Right ventricle myocardium superior (tissue), 1 donor: ENCODE measurements around the gene ATP5IF1. TPM values are rescaled to one million over a fixed set of nuclear protein-coding genes. Genes with fewer than 3 reads are reported as not detected.

Experiments
- ATAC-seq: fragments of 200-7000 bp; cut with Tn5 transposase; one replicate; pipeline ENCODE4 v1.9.1; 2020; ENCODE audit warnings: mild to moderate bottlenecking; ENCODE audit not compliant: poor library complexity
- DNase-seq: peaks from one replicate; pipeline ENCODE4 v3.0.0-alpha.2; 2020
- intact Hi-C: fragments of 100-400 bp; cut with DNase I; formaldehyde crosslinking; loops from one replicate; pipeline ENCODE4 v1.11.2; 2022
- long read RNA-seq: library from polyadenylated mRNA; unstranded; transcript quantifications from one replicate; pipeline ENCODE4 v2.0.0, GENCODE V29; 2021
- total RNA-seq: library from RNA; stranded (reverse); fragmentation: NEBNext Ultra II Directional; extraction: Animal tissue kit (Norgen Biotek cat#: 25700); gene quantifications from one replicate; pipeline ENCODE4 v1.2.1, GENCODE V29; 2021
- donor health status: DM: no; HTN: yes; CAD: no; lungs with severe emphysema.

ATP5IF1 gene
- 358 TPM for total RNA-seq
- long read RNA-seq, transcript ATP5IF1-201 (3 exons, 494 nt): major isoform, 130 of 160 reads
- long read RNA-seq, transcript ATP5IF1-202 (2 exons, 1,855 nt): minor isoform, 9 of 160 reads
- long read RNA-seq, partial matches to known transcripts: 15 of 160 reads
- long read RNA-seq, other reads (novel, unspliced or antisense): 3 of 160 reads

DNA sequence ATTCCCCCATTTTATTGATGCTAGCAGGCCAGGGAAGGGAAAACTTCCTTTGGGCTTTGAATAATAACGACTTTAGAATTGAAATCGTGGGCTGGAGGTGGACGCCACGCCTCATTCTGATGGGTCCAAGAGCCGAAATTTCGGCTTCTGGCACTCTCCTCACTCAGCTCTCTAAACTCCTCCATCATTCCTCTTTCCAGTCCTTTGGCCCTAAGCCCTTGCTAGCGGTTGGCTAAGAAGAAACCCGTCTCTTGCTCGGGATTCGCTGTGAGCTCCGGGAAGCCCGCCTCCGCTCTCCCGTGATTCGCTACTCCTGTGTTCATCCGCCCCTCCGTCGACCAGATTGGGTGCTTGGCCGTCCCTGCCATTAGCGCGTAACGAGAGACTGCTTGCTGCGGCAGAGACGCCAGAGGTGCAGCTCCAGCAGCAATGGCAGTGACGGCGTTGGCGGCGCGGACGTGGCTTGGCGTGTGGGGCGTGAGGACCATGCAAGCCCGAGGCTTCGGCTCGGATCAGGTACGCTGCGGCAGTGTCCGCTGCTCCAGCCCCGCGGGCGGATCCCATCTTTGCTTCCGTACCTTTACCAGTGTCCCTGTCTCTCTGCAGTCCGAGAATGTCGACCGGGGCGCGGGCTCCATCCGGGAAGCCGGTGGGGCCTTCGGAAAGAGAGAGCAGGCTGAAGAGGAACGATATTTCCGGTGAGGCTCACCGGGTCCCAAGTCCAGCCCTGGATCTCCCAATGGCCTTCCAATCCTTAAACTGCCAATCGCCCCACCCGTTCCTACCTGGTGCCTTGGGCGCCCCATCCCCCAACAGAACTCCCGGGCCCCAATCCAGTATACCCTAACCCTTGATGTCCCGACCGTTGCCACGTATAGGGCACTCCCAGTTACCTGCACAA lies at the start of gene ATP5IF1:
Gene ATP5IF1 (plus strand): TSS at position 370 of the 901 bp plus-strand sequence. CDS start 60 bp downstream, at position 430.
- peak; percentile 93 for ATAC-seq
- intact Hi-C loops: no loop called here
- peak; percentile 98 for DNase-seq

DNA sequence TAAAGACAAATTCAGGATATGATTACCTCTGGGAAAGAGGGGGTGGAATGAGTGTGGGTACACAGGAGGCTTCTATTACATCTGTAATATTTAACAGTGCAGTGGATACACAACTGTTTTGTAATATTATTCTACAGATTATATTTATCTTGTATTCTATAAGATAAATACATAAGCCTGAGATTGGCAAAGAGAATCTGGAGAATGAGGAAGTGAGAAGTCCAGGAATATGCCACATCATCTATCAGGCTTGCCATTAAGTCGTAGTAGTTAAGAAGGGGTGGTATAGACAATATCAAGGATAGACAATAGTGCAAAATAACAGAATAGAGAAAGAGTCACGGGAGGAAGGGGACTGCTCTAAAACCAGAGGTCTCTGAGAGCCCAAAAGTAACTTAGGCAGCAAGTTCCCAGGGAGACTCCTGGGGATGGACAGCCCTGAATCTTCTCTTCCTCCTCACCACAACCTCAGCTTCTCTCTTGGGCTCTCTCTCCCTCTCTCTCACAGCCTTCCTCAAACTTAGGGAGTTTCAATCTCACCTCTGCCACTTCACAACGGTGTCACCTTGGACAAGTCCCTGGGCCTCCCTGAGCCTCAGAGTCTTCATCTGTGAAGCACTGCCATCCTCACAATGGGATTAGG lies 45.5 kb upstream of the ATP5IF1 start:
- DNase-seq (no peak), ATAC-seq (no peak)
- intact Hi-C loops: no loop called here

GRCh38 chr1:28190996-28191645 lies 44.8 kb upstream of the ATP5IF1 start:
- intact Hi-C loops: no loop called here
- no peak for DNase-seq
- no peak for ATAC-seq

DNA sequence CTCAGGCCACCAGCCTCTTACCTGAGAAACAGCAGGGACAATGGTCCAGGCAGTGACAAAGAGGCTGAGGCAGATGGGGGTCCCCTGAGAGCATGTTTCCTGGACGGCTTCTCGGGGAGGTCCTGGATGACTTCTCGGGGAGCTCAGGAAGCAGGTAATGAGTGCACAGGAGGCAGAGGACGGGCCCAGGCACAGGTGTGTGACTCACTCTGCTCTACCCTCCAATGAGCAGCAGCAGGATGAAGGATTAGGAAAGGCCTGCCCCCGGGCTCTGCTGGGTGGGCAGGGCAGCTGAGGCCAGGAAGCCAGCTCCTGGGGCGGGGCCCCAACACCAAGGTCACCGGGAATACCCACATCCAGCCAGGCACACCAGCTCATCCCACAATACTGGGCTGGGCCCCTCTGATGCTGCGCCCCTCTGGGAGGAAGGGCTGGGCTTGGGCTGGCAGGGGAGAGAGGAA lies 42.2 kb upstream of the ATP5IF1 start:
- no peak for DNase-seq
- ATAC-seq: no peak
- intact Hi-C loops: no loop called here

DNA sequence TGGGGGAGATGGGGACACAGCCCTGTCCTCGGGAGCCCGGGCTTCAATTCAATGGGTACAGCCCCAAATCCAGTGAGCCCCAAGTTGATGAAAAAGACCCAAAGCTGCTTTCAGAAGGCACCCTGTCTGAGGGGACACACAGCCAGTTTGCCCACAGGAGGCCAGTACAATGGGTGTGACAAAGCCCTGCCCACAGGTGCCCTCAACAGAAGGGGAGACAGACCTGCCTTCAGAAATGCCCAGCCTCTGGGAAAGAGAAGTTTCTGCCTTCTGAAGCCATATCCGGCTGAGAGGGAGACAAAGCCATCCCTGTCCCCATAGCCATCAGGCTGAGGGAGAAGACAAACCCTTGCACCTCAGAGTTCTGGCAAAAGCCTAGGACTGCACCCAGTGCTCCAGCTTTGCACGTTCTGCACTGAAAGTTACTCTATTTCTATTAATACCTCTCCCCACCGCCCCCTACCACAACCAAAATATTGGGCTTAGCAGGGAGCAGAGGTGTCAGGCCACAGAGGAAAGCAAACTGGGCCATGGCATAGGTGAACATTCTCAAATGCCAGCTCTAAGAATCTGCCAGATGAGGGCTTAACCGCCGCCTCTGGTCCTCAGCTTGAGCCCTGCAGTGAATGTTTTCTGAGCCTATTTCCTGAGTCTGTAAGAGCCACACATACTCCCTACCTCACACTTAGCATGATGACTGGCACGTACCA lies 41.4 kb upstream of the ATP5IF1 start:
- ATAC-seq: no peak
- intact Hi-C loops: no loop called here
- DNase-seq: no peak

DNA sequence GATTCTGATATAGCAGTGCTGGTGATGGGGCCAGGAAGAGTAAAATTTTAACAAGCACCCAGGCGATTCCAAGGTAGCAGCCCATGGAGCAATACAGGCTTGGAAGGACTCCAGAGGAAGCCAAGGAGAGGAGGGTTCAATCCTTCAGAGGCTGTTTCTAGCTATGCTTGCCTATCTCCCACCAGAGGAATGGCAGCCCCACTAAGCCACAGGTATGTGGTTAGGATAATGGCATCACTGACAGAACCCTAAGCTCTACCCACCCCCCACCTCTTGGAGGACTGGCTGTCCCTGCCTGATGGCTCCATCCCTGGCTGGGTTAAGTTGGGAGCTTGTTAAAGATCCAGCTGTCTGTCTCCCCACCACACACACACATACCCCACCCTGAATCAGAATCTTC lies 40.1 kb upstream of the ATP5IF1 start:
- no peak for ATAC-seq
- no peak for DNase-seq
- intact Hi-C loops: no loop called here

GRCh38 chr1:28196330-28196729 lies 39.6 kb upstream of the ATP5IF1 start:
- no peak for DNase-seq
- intact Hi-C loops: no loop called here
- ATAC-seq: no peak

GRCh38 chr1:28197682-28198415 lies 38.1 kb upstream of the ATP5IF1 start:
- no peak for ATAC-seq
- intact Hi-C loops: no loop called here
- DNase-seq: no peak

GRCh38 chr1:28199328-28200233 lies 36.3 kb upstream of the ATP5IF1 start:
- no peak for DNase-seq
- intact Hi-C loops: no loop called here
- no peak for ATAC-seq

DNA sequence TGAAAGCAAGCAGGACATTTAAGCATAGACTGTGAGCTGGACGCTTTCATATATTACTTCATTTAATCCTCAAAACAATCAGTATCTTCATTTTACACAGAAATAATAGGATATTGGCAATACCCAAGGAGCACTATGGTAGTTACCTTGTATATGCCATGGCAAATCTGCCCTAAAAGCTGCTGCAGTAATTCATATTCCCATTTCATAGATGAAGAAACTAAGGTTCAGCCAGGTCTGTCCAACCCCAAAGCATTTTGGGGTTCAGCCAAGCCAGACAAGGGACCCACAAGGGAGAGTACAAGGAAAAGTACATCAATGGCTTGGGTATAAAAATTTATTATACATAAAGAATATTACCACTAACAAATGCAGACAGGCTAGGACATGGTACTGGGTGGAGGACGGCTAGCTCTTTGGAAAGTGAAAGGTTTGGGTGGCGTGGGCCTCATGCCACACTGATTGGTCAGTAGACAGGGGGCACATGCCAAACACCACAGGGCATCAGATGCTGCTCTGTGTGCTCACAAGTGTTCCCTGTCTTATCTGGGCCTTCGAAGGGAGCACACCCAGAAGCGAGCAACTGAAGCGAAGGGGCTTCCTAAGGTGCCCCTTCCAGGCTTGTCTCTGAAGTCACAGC lies 35.6 kb upstream of the ATP5IF1 start:
- ATAC-seq (no peak), DNase-seq (no peak)
- intact Hi-C loops: no loop called here

DNA sequence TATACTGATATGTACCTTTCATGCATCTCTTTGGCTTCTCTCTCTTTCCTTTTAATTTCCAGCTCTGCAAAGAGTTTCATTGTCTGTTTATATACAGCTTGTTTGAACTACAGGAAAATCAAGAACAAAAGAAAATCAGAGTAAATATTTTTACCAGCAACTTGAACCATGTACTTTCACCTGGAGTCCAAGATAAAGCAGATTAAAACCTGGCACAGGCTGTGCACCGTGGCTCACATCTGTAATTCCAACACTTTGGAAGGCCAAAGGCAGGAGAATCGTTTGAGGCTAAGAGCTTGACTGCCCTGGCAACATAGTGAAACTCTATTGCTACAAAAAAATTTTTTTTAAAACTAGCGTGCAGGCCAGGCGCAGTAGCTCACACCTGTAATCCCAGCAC lies 30.7 kb upstream of the ATP5IF1 start:
- ATAC-seq (no peak), DNase-seq (no peak)
- intact Hi-C loops: no loop called here

DNA sequence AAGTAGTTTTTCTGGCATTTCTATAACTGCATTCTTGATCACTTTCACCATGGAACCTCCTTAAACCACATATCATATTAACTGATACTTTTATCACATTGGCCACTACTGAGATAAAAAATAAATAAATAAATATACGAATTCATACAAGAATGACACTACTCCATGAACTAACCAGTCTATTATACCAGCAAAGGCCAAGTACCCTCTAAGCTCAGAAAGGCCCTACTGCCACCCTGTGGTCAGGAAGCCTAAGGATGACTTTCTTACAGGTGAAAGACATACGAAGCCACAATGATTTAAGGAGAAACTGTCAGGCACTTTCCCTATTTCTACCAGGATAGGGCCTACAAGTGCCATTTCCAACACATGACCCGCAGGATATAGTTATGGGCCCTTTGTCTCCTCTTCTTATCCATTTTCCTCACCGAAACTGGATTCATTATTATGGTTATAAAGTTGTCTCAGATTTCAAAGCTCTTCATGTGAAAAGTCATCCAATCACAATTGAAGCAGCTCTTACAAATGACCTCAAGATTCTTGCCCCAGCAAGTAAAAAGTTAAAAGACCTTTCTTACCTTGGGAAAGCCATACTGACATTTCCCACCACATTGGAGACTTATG lies 27.0 kb upstream of the ATP5IF1 start:
- ATAC-seq: peak; percentile 83
- intact Hi-C loops: no loop called here
- peak; percentile 49 for DNase-seq

- DNase-seq (no peak), ATAC-seq (no peak)
- intact Hi-C loops: loop anchor here (2.0 kb wide), 1 partner anchor 119 kb away; no protein-coding TSS in a partner anchor
Observed at GRCh38 chr1:28209700-28210099, 26.2 kb upstream of the ATP5IF1 start.

GRCh38 chr1:28213315-28213714 lies 22.6 kb upstream of the ATP5IF1 start:
- DNase-seq: no peak
- intact Hi-C loops: no loop called here
- no peak for ATAC-seq

DNA sequence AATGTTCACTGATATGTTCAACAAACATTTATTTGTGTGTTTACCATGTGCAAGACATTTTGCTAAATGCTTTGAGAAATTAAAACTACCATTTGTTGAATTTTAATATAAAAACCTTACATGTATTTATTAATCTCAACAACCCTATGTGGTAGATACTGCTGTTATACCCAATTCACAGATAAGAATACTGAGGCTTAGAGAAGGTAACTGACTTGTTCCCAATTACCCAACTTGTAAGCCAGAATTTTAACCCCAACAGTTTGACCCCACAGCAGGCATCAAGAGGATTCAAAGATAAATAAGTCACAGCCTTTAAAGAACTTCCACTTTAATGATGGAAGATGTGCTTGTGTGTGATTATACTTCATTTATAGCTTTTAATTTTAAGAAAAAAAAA lies 6.8 kb upstream of the ATP5IF1 start:
- ATAC-seq (no peak), DNase-seq (no peak)
- intact Hi-C loops: no loop called here

- intact Hi-C loops: no loop called here
- no peak for DNase-seq
- no peak for ATAC-seq
Observed at GRCh38 chr1:28229996-28230395, 5.9 kb upstream of the ATP5IF1 start.
